Measurements from ENCODE around the gene HEMGN. TPM values are rescaled to one million over a fixed set of nuclear protein-coding genes. Genes with fewer than 3 reads are reported as not detected.

The HEMGN gene
- total and polyA plus RNA-seq, 5 donors from 2014 or later = 1.7 to 7.0 (median 3.6) TPM

Other genes starting within 250 kb of the HEMGN start
- gene XPA, start 240.8 kb downstream of the HEMGN start, total RNA-seq = 22.2 TPM
- gene XPA, start 240.8 kb downstream of the HEMGN start, polyA plus RNA-seq = 10 to 100 TPM; 21.8 to 28.9 (median 25.8) TPM
- not detected for gene FOXE1, start 84.9 kb downstream of the HEMGN start, total RNA-seq
- gene FOXE1, start 84.9 kb downstream of the HEMGN start, polyA plus RNA-seq = not detected
- gene TRMO, start 15.7 kb downstream of the HEMGN start, total RNA-seq = 47.1 TPM
- 10 to 100 TPM; 20.7 to 28.9 (median 26.3) TPM for gene TRMO, start 15.7 kb downstream of the HEMGN start, polyA plus RNA-seq
- gene ANP32B, start 45.2 kb upstream of the HEMGN start, total RNA-seq = 188 TPM
- 100 to 1,000 TPM in 1 of 4 donors, 10 to 100 TPM in 3; 83.6 to 101 (median 89.6) TPM for gene ANP32B, start 45.2 kb upstream of the HEMGN start, polyA plus RNA-seq
- 51.4 TPM for gene NANS, start 118.6 kb upstream of the HEMGN start, total RNA-seq
- gene NANS, start 118.6 kb upstream of the HEMGN start, polyA plus RNA-seq = 10 to 100 TPM; 34.4 to 44.7 (median 36.4) TPM
- gene TRIM14, start 181.1 kb upstream of the HEMGN start, total RNA-seq = 120 TPM
- gene TRIM14, start 181.1 kb upstream of the HEMGN start, polyA plus RNA-seq = 10 to 100 TPM; 65.2 to 94.0 (median 73.7) TPM

Data from CD4-positive, CD25-positive, alpha-beta regulatory T cell (primary cell).